Suprapubic skin (tissue), 3 donors: Measurements from ENCODE around the gene AXDND1.

Experiments used
- EP300 ChIP-seq: sonication (generic); formaldehyde crosslinking; IDR thresholded peaks from one replicate; pipeline ENCODE4 v1.6.1; 2017; ENCODE audit warnings: antibody characterized with exemption
- TF ChIP-seq, protein P1 (sequence below), 2 donors: fragments of 200-600 bp in 1 of 2; fragments of 450-650 bp in 1 of 2; sonication (generic) in 1 of 2; IDR thresholded peaks; one replicate each; pipeline ENCODE4 v1.5.1; 2016 to 2019; ENCODE audit warnings: antibody characterized with exemption in 2 of 2, mild to moderate bottlenecking in 1 of 2, moderate library complexity in 1 of 2

DNA sequence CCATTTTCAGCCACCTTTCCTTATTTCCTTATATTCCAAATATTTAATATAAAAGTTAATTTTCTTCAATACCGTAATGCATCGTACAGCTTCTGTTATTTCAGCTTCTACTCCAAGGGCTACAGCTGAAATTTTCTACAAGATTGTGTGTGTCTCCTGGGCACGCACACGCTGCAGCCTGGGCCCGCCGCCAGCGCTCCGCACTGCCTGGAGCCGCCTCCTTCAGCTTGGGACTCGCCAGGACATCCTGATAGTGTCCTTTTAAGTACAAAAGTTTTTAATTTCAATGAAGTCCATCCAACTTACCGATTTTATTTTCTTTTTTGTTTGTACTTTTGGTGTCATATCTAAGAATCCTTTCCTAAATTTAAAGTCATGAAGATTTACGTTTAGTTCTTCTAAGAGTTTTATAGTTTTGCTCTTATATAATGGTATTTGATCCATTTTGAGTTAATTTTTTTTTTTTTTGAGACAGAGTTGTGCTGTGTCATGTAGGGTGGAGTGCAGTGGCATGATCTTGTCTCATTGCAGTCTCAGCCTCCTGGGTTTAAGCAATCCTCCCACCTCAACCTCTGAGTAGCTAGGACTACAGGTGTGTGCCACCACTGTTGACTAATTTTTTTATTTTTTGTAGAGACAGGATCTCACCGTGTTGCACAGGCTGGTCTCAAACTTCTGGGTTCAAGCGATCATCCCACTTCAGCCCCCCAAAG is 82.8 kb downstream of the AXDND1 start:
- TF ChIP-seq, protein P1, sequence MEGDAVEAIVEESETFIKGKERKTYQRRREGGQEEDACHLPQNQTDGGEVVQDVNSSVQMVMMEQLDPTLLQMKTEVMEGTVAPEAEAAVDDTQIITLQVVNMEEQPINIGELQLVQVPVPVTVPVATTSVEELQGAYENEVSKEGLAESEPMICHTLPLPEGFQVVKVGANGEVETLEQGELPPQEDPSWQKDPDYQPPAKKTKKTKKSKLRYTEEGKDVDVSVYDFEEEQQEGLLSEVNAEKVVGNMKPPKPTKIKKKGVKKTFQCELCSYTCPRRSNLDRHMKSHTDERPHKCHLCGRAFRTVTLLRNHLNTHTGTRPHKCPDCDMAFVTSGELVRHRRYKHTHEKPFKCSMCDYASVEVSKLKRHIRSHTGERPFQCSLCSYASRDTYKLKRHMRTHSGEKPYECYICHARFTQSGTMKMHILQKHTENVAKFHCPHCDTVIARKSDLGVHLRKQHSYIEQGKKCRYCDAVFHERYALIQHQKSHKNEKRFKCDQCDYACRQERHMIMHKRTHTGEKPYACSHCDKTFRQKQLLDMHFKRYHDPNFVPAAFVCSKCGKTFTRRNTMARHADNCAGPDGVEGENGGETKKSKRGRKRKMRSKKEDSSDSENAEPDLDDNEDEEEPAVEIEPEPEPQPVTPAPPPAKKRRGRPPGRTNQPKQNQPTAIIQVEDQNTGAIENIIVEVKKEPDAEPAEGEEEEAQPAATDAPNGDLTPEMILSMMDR (IDR thresholded peaks at IDR 0.05) = no peak
- no peak for TF ChIP-seq EP300
